RWPE2 (cell line): ENCODE measurements around the gene CR1.
"Not testable (repeated sequence)": the region's sequence is repeated elsewhere in the genome, so short reads cannot be mapped to it uniquely, and the experiment has no call there.

Experiments
- ATAC-seq: fragments of 200-7000 bp; cut with Tn5 transposase; 3 replicates; pipeline ENCODE4 v1.9.1; 2021; ENCODE audit warnings: low read depth
- DNase-seq: peaks from one replicate; pipeline ENCODE4 v3.0.0-alpha.2; 2020; ENCODE audit warnings: low spot score
- H3K27ac ChIP-seq: fragments of 450-650 bp; 2 replicates; pipeline ENCODE4 v1.5.1; 2017; ENCODE audit warnings: mild to moderate bottlenecking; ENCODE audit not compliant: poor library complexity, severe bottlenecking
- H3K27me3 ChIP-seq: fragments of 250-450 bp; sonication (Bioruptor Pico); 2 replicates; pipeline ENCODE4 v1.5.1; 2021; ENCODE audit warnings: mild to moderate bottlenecking, moderate library complexity; ENCODE audit not compliant: insufficient read depth, poor library complexity, severe bottlenecking
- H3K36me3 ChIP-seq: fragments of 250-450 bp; sonication (Bioruptor Pico); 2 replicates; pipeline ENCODE4 v1.5.1; 2020; ENCODE audit warnings: low read depth, mild to moderate bottlenecking, moderate library complexity
- H3K4me1 ChIP-seq: fragments of 250-450 bp; sonication (Bioruptor Pico); 2 replicates; pipeline ENCODE4 v1.5.1; 2021; ENCODE audit warnings: mild to moderate bottlenecking, moderate library complexity; ENCODE audit not compliant: insufficient read depth, poor library complexity, severe bottlenecking
- H3K4me3 ChIP-seq: fragments of 250-450 bp; sonication (Bioruptor Pico); 2 replicates; pipeline ENCODE4 v1.5.1; 2021; ENCODE audit warnings: mild to moderate bottlenecking, moderate library complexity; ENCODE audit not compliant: severe bottlenecking
- H3K9me3 ChIP-seq: fragments of 250-450 bp; sonication (Bioruptor Pico); 2 replicates; pipeline ENCODE4 v1.5.1; 2021; ENCODE audit warnings: mild to moderate bottlenecking, moderate library complexity; ENCODE audit not compliant: severe bottlenecking
- TF ChIP-seq, protein P1 (sequence below): fragments of 450-650 bp; IDR thresholded peaks from one replicate; pipeline ENCODE4 v1.5.1; 2017; ENCODE audit warnings: mild to moderate bottlenecking, moderate library complexity; ENCODE audit not compliant: poor library complexity, severe bottlenecking

The CR1 gene

DNA sequence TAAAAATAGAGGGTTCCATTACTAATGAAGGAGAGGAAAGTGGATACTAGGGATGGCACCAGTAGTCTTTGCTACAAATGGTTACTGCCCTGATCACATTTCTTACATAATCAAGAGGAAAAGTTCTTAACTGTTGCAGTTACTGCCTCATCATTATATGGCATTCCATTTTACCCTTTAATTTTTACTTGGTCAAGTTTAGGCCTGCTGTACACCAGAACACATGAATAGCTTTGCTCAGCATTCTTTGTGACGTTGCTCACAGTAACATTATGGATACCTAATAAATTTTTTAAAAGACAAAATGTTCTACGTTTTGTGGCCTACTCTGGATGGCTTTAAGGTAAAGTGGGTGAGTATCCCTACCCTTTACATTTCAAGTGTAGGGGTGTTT is 110.4 kb downstream of the CR1 start:
- ATAC-seq = peak; percentile 52; the same call in 2 of the 3 replicates
- Histone ChIP-seq H3K9me3 (no peaks in the 10 kb centered on the region), H3K36me3 (no peaks in the 10 kb centered on the region), H3K4me3 (no peak overlapping the region), H3K27me3 (no peaks in the 10 kb centered on the region), H3K27ac (no peak overlapping the region), H3K4me1 (peaks cover 9% of the 10 kb centered on the region)
- TF ChIP-seq, protein P1, sequence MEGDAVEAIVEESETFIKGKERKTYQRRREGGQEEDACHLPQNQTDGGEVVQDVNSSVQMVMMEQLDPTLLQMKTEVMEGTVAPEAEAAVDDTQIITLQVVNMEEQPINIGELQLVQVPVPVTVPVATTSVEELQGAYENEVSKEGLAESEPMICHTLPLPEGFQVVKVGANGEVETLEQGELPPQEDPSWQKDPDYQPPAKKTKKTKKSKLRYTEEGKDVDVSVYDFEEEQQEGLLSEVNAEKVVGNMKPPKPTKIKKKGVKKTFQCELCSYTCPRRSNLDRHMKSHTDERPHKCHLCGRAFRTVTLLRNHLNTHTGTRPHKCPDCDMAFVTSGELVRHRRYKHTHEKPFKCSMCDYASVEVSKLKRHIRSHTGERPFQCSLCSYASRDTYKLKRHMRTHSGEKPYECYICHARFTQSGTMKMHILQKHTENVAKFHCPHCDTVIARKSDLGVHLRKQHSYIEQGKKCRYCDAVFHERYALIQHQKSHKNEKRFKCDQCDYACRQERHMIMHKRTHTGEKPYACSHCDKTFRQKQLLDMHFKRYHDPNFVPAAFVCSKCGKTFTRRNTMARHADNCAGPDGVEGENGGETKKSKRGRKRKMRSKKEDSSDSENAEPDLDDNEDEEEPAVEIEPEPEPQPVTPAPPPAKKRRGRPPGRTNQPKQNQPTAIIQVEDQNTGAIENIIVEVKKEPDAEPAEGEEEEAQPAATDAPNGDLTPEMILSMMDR = no peak
- no peak for DNase-seq

DNA sequence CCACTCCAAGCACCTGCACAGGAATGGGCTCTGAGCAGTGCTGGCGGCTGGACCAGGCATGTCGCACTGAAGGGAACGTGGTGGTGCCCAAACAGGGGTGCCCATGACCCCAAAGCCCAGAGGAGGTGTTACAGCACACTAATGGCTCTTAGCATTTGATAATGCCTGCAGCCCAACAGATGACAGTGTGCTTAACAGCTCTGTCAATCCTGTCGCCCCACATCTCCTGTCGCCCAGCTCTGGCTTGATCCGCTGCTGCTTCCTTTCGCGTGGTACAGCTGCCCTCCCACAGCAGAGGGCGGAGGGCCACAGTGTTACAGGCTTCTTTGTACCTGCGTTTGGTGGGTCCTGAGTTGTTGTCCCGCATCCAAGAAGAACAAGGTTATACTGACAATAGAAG is 116.8 kb downstream of the CR1 start:
- no peaks in the 10 kb centered on the region for H3K27me3 ChIP-seq
- DNase-seq (no peak), ATAC-seq (no peak)
- H3K27ac ChIP-seq = no peak overlapping the region
- no peaks in the 10 kb centered on the region for H3K4me1 ChIP-seq
- no peak overlapping the region for H3K4me3 ChIP-seq
- no peaks in the 10 kb centered on the region for H3K36me3 ChIP-seq
- no peaks in the 10 kb centered on the region for H3K9me3 ChIP-seq
- TF ChIP-seq, protein P1 = no peak

DNA sequence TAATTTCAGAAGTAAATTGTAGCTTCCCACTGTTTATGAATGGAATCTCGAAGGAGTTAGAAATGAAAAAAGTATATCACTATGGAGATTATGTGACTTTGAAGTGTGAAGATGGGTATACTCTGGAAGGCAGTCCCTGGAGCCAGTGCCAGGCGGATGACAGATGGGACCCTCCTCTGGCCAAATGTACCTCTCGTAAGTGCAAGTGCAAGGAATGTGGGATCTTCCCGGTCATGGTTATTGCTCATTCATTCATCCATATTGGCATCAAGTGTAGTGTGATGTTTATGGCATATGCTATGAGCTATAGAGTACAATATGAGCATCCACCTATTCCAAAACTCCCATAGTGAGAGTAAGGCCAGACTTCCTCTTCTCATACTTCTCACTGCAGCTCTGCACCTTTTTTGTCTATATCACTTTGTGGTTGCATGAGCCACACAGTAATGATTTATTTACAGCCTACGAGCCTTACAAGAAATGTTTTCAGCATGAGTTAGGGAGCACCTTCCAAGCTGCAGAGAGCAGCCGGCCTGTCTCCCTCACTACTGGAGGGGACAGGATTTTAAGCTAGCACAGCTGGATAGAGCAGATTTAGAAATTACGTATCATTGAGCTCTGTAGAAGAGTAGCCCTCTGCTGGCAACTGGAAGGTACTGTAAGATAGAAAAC is 124.0 kb downstream of the CR1 start:
- H3K27ac ChIP-seq = no peak overlapping the region
- DNase-seq (no peak), ATAC-seq (peak; percentile 84)
- no peak overlapping the region for H3K4me3 ChIP-seq
- H3K9me3 ChIP-seq = no peaks in the 10 kb centered on the region
- H3K27me3 ChIP-seq = no peaks in the 10 kb centered on the region
- no peaks in the 10 kb centered on the region for H3K36me3 ChIP-seq
- TF ChIP-seq, protein P1 = peak; percentile 78
- no peaks in the 10 kb centered on the region for H3K4me1 ChIP-seq

DNA sequence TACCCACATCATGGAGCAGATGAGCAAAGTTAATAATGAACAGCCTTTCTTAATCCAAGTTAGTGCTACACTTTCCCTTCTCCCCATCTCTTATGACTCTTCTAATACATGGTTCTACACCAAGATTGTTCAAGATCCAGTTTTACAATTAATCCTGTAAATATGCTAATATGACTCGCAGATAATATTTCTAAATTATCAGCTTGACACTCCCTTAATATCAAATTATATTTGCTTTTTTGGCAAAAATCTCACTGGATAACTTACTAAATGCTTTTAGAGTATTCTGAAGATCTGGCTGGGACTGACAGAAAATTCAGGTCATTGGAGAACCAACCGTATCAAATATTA is 124.6 kb downstream of the CR1 start:
- DNase-seq (no peak), ATAC-seq (no peak)
- H3K4me1 ChIP-seq = no peaks in the 10 kb centered on the region
- H3K9me3 ChIP-seq = no peaks in the 10 kb centered on the region
- H3K27ac ChIP-seq = no peak overlapping the region
- no peaks in the 10 kb centered on the region for H3K36me3 ChIP-seq
- H3K27me3 ChIP-seq = no peaks in the 10 kb centered on the region
- TF ChIP-seq, protein P1 = peak; percentile 49
- no peak overlapping the region for H3K4me3 ChIP-seq

DNA sequence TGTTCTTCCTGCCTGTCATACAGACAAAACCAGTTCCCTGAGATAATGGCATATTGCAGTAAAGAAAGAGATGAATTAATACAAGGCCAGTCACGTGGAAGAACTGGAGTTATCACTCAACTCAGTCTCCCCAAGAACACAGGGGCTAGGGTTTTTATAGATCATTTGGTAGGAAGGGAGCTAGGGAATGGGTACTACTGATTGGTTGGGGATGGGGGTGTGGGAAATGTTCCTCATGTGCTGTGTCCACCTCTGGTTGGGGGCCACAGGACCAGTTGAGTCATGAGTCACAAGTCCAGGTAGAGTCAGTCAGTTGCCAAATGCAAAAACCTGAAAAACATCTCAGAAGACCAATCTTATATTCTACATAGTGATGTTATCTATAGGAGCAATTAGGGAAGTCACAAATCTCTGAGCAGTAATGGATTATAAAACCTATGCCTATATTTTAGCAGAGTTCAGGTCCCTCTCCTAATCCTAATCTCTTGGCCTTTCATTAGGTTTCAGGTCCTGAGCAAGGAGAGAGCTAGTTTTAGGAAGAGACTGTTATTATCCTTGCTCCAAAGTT is 129.6 kb downstream of the CR1 start:
- H3K9me3 ChIP-seq, H3K4me1 ChIP-seq, H3K27me3 ChIP-seq, H3K36me3 ChIP-seq, H3K27ac ChIP-seq, DNase-seq, H3K4me3 ChIP-seq, ATAC-seq: not testable (repeated sequence)
